DND-41 (cell line): ENCODE measurements around the gene LRRC52.

Experiments
- ATAC-seq: fragments of 200-7000 bp; cut with Tn5 transposase; 3 replicates; pipeline ENCODE4 v1.9.1; 2021; ENCODE audit warnings: low read depth; ENCODE audit not compliant: insufficient read depth
- DNase-seq: peaks from one replicate; pipeline ENCODE4 v3.0.0-alpha.2; 2020
- H2AFZ ChIP-seq: 2 replicates; pipeline ENCODE4 v1.6.0; 2012; ENCODE audit warnings: low read depth, low read length
- H3K27ac ChIP-seq: 2 replicates; pipeline ENCODE4 v1.5.1; 2012; ENCODE audit warnings: low read length, inconsistent platforms
- H3K27me3 ChIP-seq: fragments of 200-600 bp; sonication (generic); 2 replicates; pipeline ENCODE4 v1.6.0; 2012; ENCODE audit warnings: low read length, mild to moderate bottlenecking, inconsistent platforms; ENCODE audit not compliant: insufficient read depth, poor library complexity
- H3K36me3 ChIP-seq: 2 replicates; pipeline ENCODE4 v1.5.1; 2012; ENCODE audit warnings: low read length, inconsistent platforms; ENCODE audit not compliant: insufficient read depth
- H3K4me1 ChIP-seq: 2 replicates; pipeline ENCODE4 v1.5.1; 2012; ENCODE audit warnings: mild to moderate bottlenecking, low read length; ENCODE audit not compliant: insufficient read depth
- H3K4me2 ChIP-seq: 2 replicates; pipeline ENCODE4 v1.6.0; 2012; ENCODE audit warnings: mild to moderate bottlenecking, moderate library complexity, low read length, inconsistent platforms; ENCODE audit not compliant: insufficient read depth
- H3K4me3 ChIP-seq, 2 experiments: fragments of 200-600 bp in 1 of 2; shearing (Covaris generic) in 1 of 2; 2 replicates each; pipeline ENCODE4 v1.5.1; 2012 to 2016; ENCODE audit warnings: inconsistent platforms in 2 of 2, low read length in 2 of 2, mild to moderate bottlenecking in 2 of 2, low read depth in 1 of 2, moderate library complexity in 1 of 2
- H3K79me2 ChIP-seq: 2 replicates; pipeline ENCODE4 v1.6.0; 2012; ENCODE audit warnings: low read length, inconsistent platforms; ENCODE audit not compliant: insufficient read depth
- H3K9ac ChIP-seq: 2 replicates; pipeline ENCODE4 v1.6.0; 2012; ENCODE audit warnings: low read depth, mild to moderate bottlenecking, inconsistent platforms, low read length, moderate library complexity
- H3K9me3 ChIP-seq: 2 replicates; pipeline ENCODE4 v1.5.1; 2012; ENCODE audit warnings: low read length, moderate library complexity, mild to moderate bottlenecking, inconsistent platforms; ENCODE audit not compliant: insufficient read depth, severe bottlenecking
- H4K20me1 ChIP-seq: 2 replicates; pipeline ENCODE4 v1.6.0; 2012; ENCODE audit warnings: low read length; ENCODE audit not compliant: insufficient read depth
- CTCF ChIP-seq: IDR thresholded peaks from 2 replicates; pipeline ENCODE4 v1.5.1; 2012; ENCODE audit warnings: borderline replicate concordance, low read length, moderate library complexity, mild to moderate bottlenecking; ENCODE audit not compliant: poor library complexity, severe bottlenecking; ENCODE audit errors: extremely low read depth
- EZH2 ChIP-seq: IDR thresholded peaks from 3 replicates; pipeline ENCODE4 v1.6.1; 2012; ENCODE audit warnings: borderline replicate concordance, low read depth, mild to moderate bottlenecking, moderate library complexity, low read length, inconsistent platforms; ENCODE audit not compliant: severe bottlenecking

The LRRC52 gene

DNA sequence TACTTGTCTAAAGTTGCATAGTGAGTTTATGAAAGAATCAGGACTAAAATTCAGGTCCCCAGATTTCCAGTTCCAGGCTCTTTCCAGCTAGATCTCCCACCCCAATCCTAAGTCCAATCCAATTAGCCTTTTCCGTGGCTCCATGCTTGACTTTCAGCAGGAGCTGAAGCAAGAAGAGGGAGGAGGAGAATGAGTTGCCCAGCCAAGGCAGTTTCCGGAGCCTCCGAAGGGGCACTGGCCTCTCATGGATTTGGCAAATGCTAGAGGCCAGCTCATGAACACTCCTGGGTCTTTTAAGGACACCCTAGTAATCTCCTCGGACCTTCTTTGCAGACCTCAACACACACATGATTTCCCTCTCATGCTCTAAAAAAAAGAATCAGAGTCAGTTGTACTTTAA, 10.5 kb upstream of the LRRC52 start:
- Histone ChIP-seq H3K79me2 (no peaks in the 10 kb centered on the region), H3K9me3 (no peaks in the 10 kb centered on the region), H3K9ac (no peak overlapping the region), H4K20me1 (no peaks in the 10 kb centered on the region), H3K27me3 (peaks cover 14% of the 10 kb centered on the region), H3K4me3 (no peak overlapping the region), H3K36me3 (no peaks in the 10 kb centered on the region), H3K4me2 (no peak overlapping the region), H3K4me1 (no peaks in the 10 kb centered on the region), H3K27ac (no peak overlapping the region), H2AFZ (no peak overlapping the region)
- TF ChIP-seq CTCF (no peak), EZH2 (no peak)
- no peak for ATAC-seq
- DNase-seq = no peak

DNA sequence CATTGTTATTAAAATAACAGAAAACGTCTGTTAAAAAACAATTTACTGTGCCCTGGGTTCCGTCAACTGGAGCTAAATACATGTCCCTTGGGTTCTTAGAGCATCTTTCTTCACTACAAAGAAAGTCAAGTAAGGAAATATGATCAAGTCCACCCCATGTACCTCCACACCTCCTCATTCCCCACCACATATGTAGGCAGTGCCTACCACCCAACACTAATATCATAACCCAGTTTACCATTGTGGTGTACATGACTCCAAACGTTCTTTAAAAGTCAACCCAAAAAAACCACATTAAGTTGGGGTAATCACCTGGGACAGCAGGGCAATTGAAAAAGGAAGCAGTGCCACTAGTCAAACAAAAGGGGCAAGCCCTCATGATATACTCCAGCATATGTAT, 7.8 kb upstream of the LRRC52 start:
- no peak overlapping the region for H3K27ac ChIP-seq
- H3K4me3 ChIP-seq = no peak overlapping the region
- no peaks in the 10 kb centered on the region for H3K4me1 ChIP-seq
- ATAC-seq (no peak), DNase-seq (no peak)
- H4K20me1 ChIP-seq = no peaks in the 10 kb centered on the region
- H3K9me3 ChIP-seq = no peaks in the 10 kb centered on the region
- H2AFZ ChIP-seq = no peak overlapping the region
- H3K27me3 ChIP-seq = peaks cover 24% of the 10 kb centered on the region
- no peaks in the 10 kb centered on the region for H3K36me3 ChIP-seq
- TF ChIP-seq CTCF (no peak), EZH2 (no peak)
- no peak overlapping the region for H3K9ac ChIP-seq
- no peaks in the 10 kb centered on the region for H3K79me2 ChIP-seq
- H3K4me2 ChIP-seq = no peak overlapping the region

DNA sequence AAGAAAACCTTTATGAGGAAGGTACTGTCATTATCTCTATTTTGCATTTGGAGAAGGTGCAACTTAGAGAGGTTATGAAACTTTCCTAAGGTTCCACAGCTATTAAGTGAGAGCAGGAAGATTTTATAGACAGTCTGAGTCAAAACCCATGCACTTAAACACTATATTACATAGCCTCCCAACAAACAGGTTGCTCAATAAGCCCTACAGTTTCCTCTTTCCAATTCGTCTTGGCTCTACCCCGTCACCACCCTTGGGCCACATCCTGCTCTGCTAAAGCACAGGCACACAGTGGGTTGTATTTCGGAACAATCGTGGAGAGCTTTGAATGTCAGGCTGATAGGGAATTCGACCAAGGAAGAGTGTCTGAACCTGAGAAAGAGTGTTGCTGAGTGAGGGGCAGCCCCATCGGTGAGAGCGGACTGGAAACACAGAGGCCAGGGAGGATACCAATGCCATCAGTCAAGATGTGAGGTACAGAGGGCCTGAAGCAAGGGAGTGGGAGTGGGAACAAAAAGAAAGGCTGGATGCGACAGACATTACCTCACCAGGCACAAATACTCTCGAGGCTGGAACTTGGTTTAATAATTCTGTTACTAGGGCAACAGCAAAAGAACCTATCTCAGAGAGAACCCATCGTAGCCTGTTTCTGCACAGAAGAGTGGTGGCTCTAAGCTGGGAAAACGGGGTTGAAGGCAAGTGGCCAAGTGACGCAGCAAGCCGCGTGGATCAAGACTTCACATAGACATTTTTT, 6.3 kb upstream of the LRRC52 start:
- Histone ChIP-seq H3K9ac (no peak overlapping the region), H3K9me3 (no peaks in the 10 kb centered on the region), H3K4me2 (no peak overlapping the region), H2AFZ (no peak overlapping the region), H4K20me1 (no peaks in the 10 kb centered on the region), H3K27ac (no peak overlapping the region), H3K79me2 (no peaks in the 10 kb centered on the region), H3K36me3 (no peaks in the 10 kb centered on the region), H3K4me3 (no peak overlapping the region), H3K4me1 (no peaks in the 10 kb centered on the region), H3K27me3 (peaks cover 29% of the 10 kb centered on the region)
- no peak for TF ChIP-seq EZH2
- no peak for TF ChIP-seq CTCF
- ATAC-seq = no peak
- DNase-seq = no peak

- Histone ChIP-seq H3K9ac (no peak overlapping the region), H3K27me3 (peaks cover 34% of the 10 kb centered on the region), H3K4me2 (no peak overlapping the region), H2AFZ (no peak overlapping the region), H3K27ac (no peak overlapping the region), H4K20me1 (no peaks in the 10 kb centered on the region), H3K79me2 (no peaks in the 10 kb centered on the region), H3K4me1 (no peaks in the 10 kb centered on the region), H3K36me3 (no peaks in the 10 kb centered on the region), H3K4me3 (no peak overlapping the region), H3K9me3 (no peaks in the 10 kb centered on the region)
- ATAC-seq (no peak), DNase-seq (no peak)
- TF ChIP-seq EZH2 (no peak), CTCF (no peak)
Observed at GRCh38 chr1:165539306-165539705, 4.5 kb upstream of the LRRC52 start.
